Mammary epithelial cell (primary cell): Measurements from ENCODE around the gene PPIL4.

ENCODE experiments used
- CTCF ChIP-seq, 2 donors: IDR thresholded peaks in 1 of 2; conservative IDR thresholded peaks in 1 of 2; 2 replicates each; pipeline ENCODE4 v1.5.1; 2011 to 2012; ENCODE audit warnings: inconsistent platforms in 2 of 2, low read length in 2 of 2, mild to moderate bottlenecking in 2 of 2, control low read depth in 1 of 2, low read depth in 1 of 2; ENCODE audit not compliant: insufficient read depth in 1 of 2; ENCODE audit errors: extremely low read depth in 1 of 2
- EZH2 ChIP-seq: IDR thresholded peaks from 2 replicates; pipeline ENCODE4 v1.6.1; 2012; ENCODE audit warnings: low read length, inconsistent platforms, borderline replicate concordance

- TF ChIP-seq CTCF (conservative IDR thresholded peaks at IDR 0.05 in 1 of 2, IDR thresholded peaks at IDR 0.05 in 1 of 2; ENCODE audit: extremely low read depth in 1 of 2, insufficient read depth in 1 of 2, low read depth in 1 of 2, low read length in 2 of 2), result no peak
- no peak for TF ChIP-seq EZH2
Observed at GRCh38 chr6:149457316-149457884, 88.4 kb downstream of the PPIL4 start.
